Calu3 (cell line): ENCODE measurements around the gene CAMSAP3. TPM values are rescaled to one million over a fixed set of nuclear protein-coding genes. Genes with fewer than 3 reads are reported as not detected.

Source experiments
- BruUV-seq: library from RNA; stranded (reverse); fragments of 400-500 nt; replicated peaks from 2 replicates; lab custom pipeline; 2021; lab: Mats Ljungman, UMichigan
- CTCF ChIA-PET: fragments of 300-600 bp; sonication (Branson Sonifier 250); formaldehyde crosslinking; loops from one replicate; lab custom pipeline; 2022; ENCODE audit warnings: antibody characterized with exemption; lab: Charles Lee
- DNase-seq: peaks from one replicate; pipeline ENCODE4 v3.0.0; 2022
- H3K27ac Mint-ChIP-seq: one replicate; pipeline ENCODE4 v1.8.0; 2022; ENCODE audit warnings: mixed read lengths; ENCODE audit not compliant: unreplicated experiment
- H3K27me3 Mint-ChIP-seq: one replicate; pipeline ENCODE4 v1.8.0; 2022; ENCODE audit warnings: mixed read lengths; ENCODE audit not compliant: unreplicated experiment
- H3K36me3 Mint-ChIP-seq: one replicate; pipeline ENCODE4 v1.8.0; 2022; ENCODE audit warnings: mild to moderate bottlenecking, moderate library complexity, mixed read lengths; ENCODE audit not compliant: insufficient read depth, unreplicated experiment
- H3K4me1 Mint-ChIP-seq: one replicate; pipeline ENCODE4 v1.8.0; 2022; ENCODE audit warnings: mild to moderate bottlenecking, low read depth, mixed read lengths; ENCODE audit not compliant: unreplicated experiment
- H3K4me3 Mint-ChIP-seq: one replicate; pipeline ENCODE4 v1.8.0; 2022; ENCODE audit warnings: mild to moderate bottlenecking, low read depth, moderate library complexity, mixed read lengths; ENCODE audit not compliant: unreplicated experiment
- H3K9me3 Mint-ChIP-seq: one replicate; pipeline ENCODE4 v1.8.0; 2022; ENCODE audit warnings: low read depth, mixed read lengths; ENCODE audit not compliant: unreplicated experiment
- CTCF ChIP-seq: fragments of 200-600 bp; IDR thresholded peaks from one replicate; pipeline ENCODE4 v1.8.0; 2022; ENCODE audit warnings: antibody characterized with exemption; ENCODE audit not compliant: unreplicated experiment
- intact Hi-C: fragments of 100-400 bp; cut with micrococcal nuclease; formaldehyde crosslinking; loops from one replicate; pipeline ENCODE4 v1.10.0; 2022; ENCODE audit not compliant: unreplicated experiment
- total RNA-seq: library from RNA; stranded (reverse); gene quantifications from 2 replicates; pipeline ENCODE4 v1.2.3, GENCODE V29; 2022

CAMSAP3 gene
- total RNA-seq, 1 experiment from 2014 or later, result 26.0 TPM

GRCh38 chr19:7650148-7650547, 54.5 kb downstream of the CAMSAP3 start:
- no TSS peak for BruUV-seq
- peaks cover 12% of the 10 kb centered on the region for H3K36me3 Mint-ChIP-seq
- CTCF ChIA-PET, result interaction anchor here (1.3 kb wide), 1 partner anchor 31 kb away, joined by 6 read pairs; the partner anchor contains the start of gene TRAPPC5

GRCh38 chr19:7652061-7652641, 56.5 kb downstream of the CAMSAP3 start:
- Mint-ChIP-seq H3K27ac (peak overlapping the region; percentile 63), H3K4me1 (peaks cover 14% of the 10 kb centered on the region), H3K4me3 (peak overlapping the region; percentile 24), H3K27me3 (no peaks in the 10 kb centered on the region), H3K9me3 (no peaks in the 10 kb centered on the region), H3K36me3 (peaks cover 12% of the 10 kb centered on the region)
- DNase-seq, result peak; percentile 83
- no TSS peak for BruUV-seq
- TF ChIP-seq CTCF, result peak; percentile 81
- CTCF ChIA-PET, result interaction anchor here (0.5 to 1.1 kb wide), 5 partner anchors 30 to 298 kb away, joined by 3 to 4 read pairs (median 3); no protein-coding TSS in a partner anchor
- intact Hi-C loops, result no loop called here

More at GRCh38 chr19:7650148-7650547, 54.5 kb downstream of the CAMSAP3 start:
- intact Hi-C loops, result no loop called here
- Mint-ChIP-seq H3K9me3 (no peaks in the 10 kb centered on the region), H3K27me3 (no peaks in the 10 kb centered on the region), H3K4me3 (no peak overlapping the region), H3K4me1 (peaks cover 14% of the 10 kb centered on the region), H3K27ac (no peak overlapping the region)
- DNase-seq, result no peak
- TF ChIP-seq CTCF, result no peak

- Mint-ChIP-seq H3K27me3 (no peaks in the 10 kb centered on the region), H3K36me3 (peaks cover 12% of the 10 kb centered on the region), H3K4me1 (peaks cover 14% of the 10 kb centered on the region), H3K27ac (no peak overlapping the region), H3K4me3 (no peak overlapping the region), H3K9me3 (no peaks in the 10 kb centered on the region)
- intact Hi-C loops, result no loop called here
- BruUV-seq, result no TSS peak
- CTCF ChIA-PET, result no interaction called here
- TF ChIP-seq CTCF, result no peak
- DNase-seq, result no peak
Observed at GRCh38 chr19:7654401-7654800, 58.7 kb downstream of the CAMSAP3 start.

GRCh38 chr19:7655581-7655980, 59.9 kb downstream of the CAMSAP3 start:
- Mint-ChIP-seq H3K27me3 (no peaks in the 10 kb centered on the region), H3K4me1 (peaks cover 14% of the 10 kb centered on the region), H3K4me3 (no peak overlapping the region), H3K27ac (no peak overlapping the region), H3K36me3 (peaks cover 12% of the 10 kb centered on the region), H3K9me3 (no peaks in the 10 kb centered on the region)
- DNase-seq, result no peak
- CTCF ChIA-PET, result no interaction called here
- intact Hi-C loops, result no loop called here
- BruUV-seq, result no TSS peak
- TF ChIP-seq CTCF, result no peak
